GM18951 (cell line): ENCODE results near the gene MACF1.

Experiments used
- POLR2A ChIP-seq: IDR thresholded peaks from 4 replicates; pipeline ENCODE4 v1.6.1; 2011; ENCODE audit warnings: mild to moderate bottlenecking; ENCODE audit not compliant: insufficient read length, insufficient read depth; ENCODE audit errors: extremely low read depth
- in situ Hi-C: fragments of 300-500 bp; cut with MboI; formaldehyde crosslinking; loops from one replicate; pipeline ENCODE4 v1.12.0; 2022; ENCODE audit warnings: low sequenced_read_pairs, mixed read lengths, inconsistent platforms; ENCODE audit not compliant: unreplicated experiment

Gene MACF1

GRCh38 chr1:39326836-39327235 is 122.3 kb downstream of the MACF1 start:
- no peak for TF ChIP-seq POLR2A
- in situ Hi-C loops: no loop called here

- no peak for TF ChIP-seq POLR2A
- in situ Hi-C loops: no loop called here
These were observed 123.6 kb downstream of the MACF1 start for GRCh38 chr1:39328095-39328494.

- TF ChIP-seq POLR2A: no peak
- in situ Hi-C loops: no loop called here
These were observed 124.2 kb downstream of the MACF1 start for GRCh38 chr1:39328586-39329121.

- no peak for TF ChIP-seq POLR2A
- in situ Hi-C loops: no loop called here
These were observed 127.2 kb downstream of the MACF1 start for GRCh38 chr1:39331647-39332046.

GRCh38 chr1:39332291-39332690 is 127.8 kb downstream of the MACF1 start:
- TF ChIP-seq POLR2A: no peak
- in situ Hi-C loops: no loop called here

- in situ Hi-C loops: no loop called here
- TF ChIP-seq POLR2A: no peak
These were observed 128.3 kb downstream of the MACF1 start for GRCh38 chr1:39332828-39333227.

- TF ChIP-seq POLR2A: no peak
- in situ Hi-C loops: no loop called here
These were observed 128.8 kb downstream of the MACF1 start for GRCh38 chr1:39333296-39333695.

- TF ChIP-seq POLR2A: no peak
- in situ Hi-C loops: no loop called here
These were observed 130.7 kb downstream of the MACF1 start for GRCh38 chr1:39335216-39335615.

GRCh38 chr1:39337067-39337466 is 132.6 kb downstream of the MACF1 start:
- in situ Hi-C loops: no loop called here
- TF ChIP-seq POLR2A: no peak

GRCh38 chr1:39342776-39343175 is 138.3 kb downstream of the MACF1 start:
- in situ Hi-C loops: no loop called here
- no peak for TF ChIP-seq POLR2A

- in situ Hi-C loops: no loop called here
- TF ChIP-seq POLR2A: no peak
These were observed 140.1 kb downstream of the MACF1 start for GRCh38 chr1:39344394-39345154.

- in situ Hi-C loops: no loop called here
These were observed 142.4 kb downstream of the MACF1 start for GRCh38 chr1:39346872-39347271.

GRCh38 chr1:39348278-39348677 is 143.8 kb downstream of the MACF1 start:
- in situ Hi-C loops: no loop called here
- no peak for TF ChIP-seq POLR2A

More at GRCh38 chr1:39346872-39347271, 142.4 kb downstream of the MACF1 start:
- no peak for TF ChIP-seq POLR2A

GRCh38 chr1:39352881-39353280 is 148.4 kb downstream of the MACF1 start:
- in situ Hi-C loops: no loop called here
- TF ChIP-seq POLR2A: no peak
